Right atrium auricular region (tissue), 2 donors: Measurements from ENCODE around the gene PGGHG. TPM values are rescaled to one million over a fixed set of nuclear protein-coding genes. Genes with fewer than 3 reads are reported as not detected.
"Not testable (repeated sequence)": the region's sequence is repeated elsewhere in the genome, so short reads cannot be mapped to it uniquely, and the experiment has no call there.

Experiments
- DNase-seq: peaks from one replicate; pipeline ENCODE4 v3.0.0-alpha.2; 2019; ENCODE audit warnings: low spot score
- H3K27ac ChIP-seq, 2 donors: fragments of 200-600 bp; sonication (generic); 1 replicate in 1 of 2; 2 replicates in 1 of 2; pipeline ENCODE4 v1.5.1; 2016 to 2019
- H3K27me3 ChIP-seq, 2 donors: fragments of 200-600 bp; sonication (generic); one replicate each; pipeline versions ENCODE4 v1.5.1 to v1.6.0; 2017 to 2019
- H3K36me3 ChIP-seq: fragments of 200-600 bp; sonication (generic); one replicate; pipeline ENCODE4 v1.5.1; 2016
- H3K4me1 ChIP-seq, 2 donors: fragments of 200-600 bp; sonication (generic); one replicate each; pipeline versions ENCODE4 v1.5.1 to v1.6.0; 2017 to 2019
- H3K4me3 ChIP-seq, 2 donors: fragments of 200-600 bp; sonication (generic); 1 replicate in 1 of 2; 2 replicates in 1 of 2; pipeline ENCODE4 v1.5.1; 2017 to 2019; ENCODE audit warnings: mild to moderate bottlenecking in 1 of 2, moderate library complexity in 1 of 2
- H3K9me3 ChIP-seq, 2 donors: fragments of 200-600 bp; sonication (generic); one replicate each; pipeline ENCODE4 v1.5.1; 2019
- CTCF ChIP-seq, 2 donors: fragments of 200-600 bp; sonication (generic); IDR thresholded peaks; one replicate each; pipeline ENCODE4 v1.5.1; 2019; ENCODE audit warnings: antibody characterized with exemption in 2 of 2
- total RNA-seq, 2 donors: library from RNA; depleted of rRNA; stranded (reverse); fragments of >200 nt; gene quantifications; one replicate each; pipeline ENCODE4 v1.1.0, GENCODE V29; 2016

Gene PGGHG
- total RNA-seq, 2 donors from 2014 or later: 4.9 to 9.4 TPM

GRCh38 chr11:309979-310572 is 21.1 kb downstream of the PGGHG start:
- DNase-seq, H3K9me3 ChIP-seq, H3K27me3 ChIP-seq, H3K36me3 ChIP-seq: not testable (repeated sequence)
- H3K4me3 ChIP-seq: peak overlapping the region; percentile 50 to 57
- H3K4me1 ChIP-seq: peaks cover 0 to 28% of the 10 kb centered on the region in 2 donors
- peak overlapping the region; percentile 83 to 87 for H3K27ac ChIP-seq

- Histone ChIP-seq H3K27ac (peak overlapping the region; percentile 84 to 88), H3K4me3 (peak overlapping the region; percentile 26 to 44), H3K4me1 (peaks cover 0 to 39% of the 10 kb centered on the region in 2 donors)
- H3K36me3 ChIP-seq, H3K9me3 ChIP-seq, H3K27me3 ChIP-seq, DNase-seq: not testable (repeated sequence)
These were observed 22.3 kb downstream of the PGGHG start for GRCh38 chr11:311013-311748.

DNA sequence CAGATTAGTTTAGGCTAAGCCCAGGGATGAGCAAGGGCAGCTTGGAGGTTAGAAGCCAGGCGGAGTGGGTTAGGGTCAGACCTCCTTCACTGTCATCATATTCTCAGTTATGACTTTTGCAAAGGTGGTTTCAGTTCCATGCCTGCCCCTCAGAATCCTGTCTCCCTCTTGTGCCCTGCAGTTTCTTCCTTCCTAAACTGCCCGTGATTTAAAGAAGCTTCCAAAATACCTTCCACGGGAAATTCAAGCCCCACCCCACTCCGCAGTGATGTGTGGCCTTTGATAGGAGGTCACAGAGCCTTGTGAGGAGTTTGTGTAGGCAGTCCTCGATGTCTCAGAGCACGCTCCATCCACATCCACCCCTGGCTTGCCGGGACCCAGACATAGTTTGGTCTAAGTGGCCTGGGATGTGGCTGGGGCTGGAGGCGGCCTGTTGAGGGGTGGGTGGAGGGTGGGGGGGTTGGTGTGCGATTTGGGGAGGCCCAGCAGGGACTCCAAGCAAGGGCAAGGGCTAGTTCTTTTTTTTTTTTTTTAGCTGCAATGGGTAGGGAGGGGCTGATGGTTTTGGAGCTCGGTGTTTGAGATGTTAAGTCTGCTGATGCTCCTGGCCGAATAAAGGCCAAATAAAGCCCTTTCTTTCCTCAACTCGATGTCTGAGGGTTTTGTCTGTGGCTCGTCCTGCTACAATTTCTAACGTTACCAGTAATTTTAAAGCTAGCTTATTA is 23.3 kb downstream of the PGGHG start:
- Histone ChIP-seq H3K4me1 (peaks cover 0 to 49% of the 10 kb centered on the region in 2 donors), H3K27me3 (no peaks in the 10 kb centered on the region), H3K9me3 (no peaks in the 10 kb centered on the region), H3K36me3 (no peaks in the 10 kb centered on the region), H3K27ac (peak overlapping the region; percentile 84 to 88), H3K4me3 (peak overlapping the region in 1 of 2 donors; percentile 44)
- no peak for TF ChIP-seq CTCF (IDR thresholded peaks at IDR 0.05)
- DNase-seq: no peak

DNA sequence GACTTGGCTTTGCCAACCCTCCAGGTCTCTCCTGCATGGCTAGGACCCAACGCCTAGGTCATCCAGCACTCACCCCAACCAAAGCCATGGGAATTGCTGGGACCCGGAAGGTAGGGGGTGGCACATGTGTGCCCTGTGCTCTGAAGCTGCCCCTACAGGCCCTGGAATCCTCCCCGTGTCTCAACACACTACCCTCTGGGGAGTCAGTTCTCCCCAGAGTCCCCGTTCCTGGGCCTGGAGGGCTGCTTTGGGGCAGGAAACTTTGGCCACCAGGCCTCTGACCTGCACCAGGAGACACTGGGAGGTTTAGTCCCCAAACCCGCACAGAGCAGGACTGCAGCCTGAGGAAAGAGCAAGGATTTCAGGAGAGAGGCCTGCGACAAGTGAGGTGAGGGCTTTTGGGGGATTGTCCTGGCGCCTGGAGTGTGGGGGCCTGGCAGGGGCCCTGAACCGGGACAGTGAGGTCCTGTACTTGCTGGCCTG is 24.4 kb downstream of the PGGHG start:
- no peaks in the 10 kb centered on the region for H3K36me3 ChIP-seq
- no peak for TF ChIP-seq CTCF (IDR thresholded peaks at IDR 0.05)
- H3K27ac ChIP-seq: peak overlapping the region; percentile 84 to 88
- no peaks in the 10 kb centered on the region for H3K27me3 ChIP-seq
- peaks cover 0 to 54% of the 10 kb centered on the region in 2 donors for H3K4me1 ChIP-seq
- no peaks in the 10 kb centered on the region for H3K9me3 ChIP-seq
- DNase-seq: no peak
- H3K4me3 ChIP-seq: peak overlapping the region; percentile 54 to 58

DNA sequence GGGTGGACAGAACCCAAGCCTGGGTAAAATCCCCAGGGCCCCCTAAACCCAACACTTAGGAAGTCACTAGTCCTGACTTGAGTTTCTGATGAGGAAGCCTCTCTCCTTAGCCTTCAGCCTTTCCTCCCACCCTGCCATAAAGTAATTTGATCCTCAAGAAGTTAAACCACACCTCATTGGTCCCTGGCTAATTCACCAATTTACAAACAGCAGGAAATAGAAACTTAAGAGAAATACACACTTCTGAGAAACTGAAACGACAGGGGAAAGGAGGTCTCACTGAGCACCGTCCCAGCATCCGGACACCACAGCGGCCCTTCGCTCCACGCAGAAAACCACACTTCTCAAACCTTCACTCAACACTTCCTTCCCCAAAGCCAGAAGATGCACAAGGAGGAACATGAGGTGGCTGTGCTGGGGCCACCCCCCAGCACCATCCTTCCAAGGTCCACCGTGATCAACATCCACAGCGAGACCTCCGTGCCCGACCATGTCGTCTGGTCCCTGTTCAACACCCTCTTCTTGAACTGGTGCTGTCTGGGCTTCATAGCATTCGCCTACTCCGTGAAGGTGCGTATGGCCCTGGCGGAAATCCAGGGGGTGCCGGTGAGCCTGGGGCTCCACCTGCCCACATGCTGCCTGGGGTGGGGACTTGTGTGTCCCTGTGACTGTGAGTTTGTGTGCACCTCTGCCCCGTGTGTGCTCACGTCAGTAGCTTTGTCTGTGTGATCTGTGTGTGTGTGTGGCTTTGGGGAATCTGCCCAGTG is 25.0 kb downstream of the PGGHG start, which contains the start of gene IFITM1:
IFITM1 (plus strand) TSS at position 254 of the 767 bp plus-strand sequence; CDS start at position 385, 131 bp downstream.
- no peak for DNase-seq
- H3K4me3 ChIP-seq: peak within 1 kb of the TSS; percentile 54 to 58
- H3K4me1 ChIP-seq: peaks cover 0 to 54% of the 10 kb centered on the region in 2 donors
- no peaks in the 10 kb centered on the region for H3K36me3 ChIP-seq
- TF ChIP-seq CTCF (IDR thresholded peaks at IDR 0.05): no peak
- H3K9me3 ChIP-seq: no peaks in the 10 kb centered on the region
- no peaks in the 10 kb centered on the region for H3K27me3 ChIP-seq
- peak within 1 kb of the TSS; percentile 84 to 88 for H3K27ac ChIP-seq

GRCh38 chr11:314554-314875 is 25.6 kb downstream of the PGGHG start:
- H3K9me3 ChIP-seq, DNase-seq, H3K36me3 ChIP-seq, H3K27me3 ChIP-seq: not testable (repeated sequence)
- H3K27ac ChIP-seq: peak overlapping the region; percentile 84 to 88
- H3K4me1 ChIP-seq: peaks cover 0 to 52% of the 10 kb centered on the region in 2 donors
- H3K4me3 ChIP-seq: peak overlapping the region; percentile 54 to 58
